Epithelial cell of esophagus (primary cell): Measurements from ENCODE around the gene IL17RA.

ENCODE experiments used
- DNase-seq: peaks from one replicate; pipeline ENCODE4 v3.0.0; 2010; ENCODE audit warnings: low read depth
- H3K4me3 ChIP-seq: 2 replicates; pipeline ENCODE4 v1.5.1; 2011; ENCODE audit warnings: mild to moderate bottlenecking, low read length, control low read depth
- CTCF ChIP-seq: IDR thresholded peaks from 2 replicates; pipeline ENCODE4 v1.5.1; 2011; ENCODE audit warnings: low read depth, mild to moderate bottlenecking, low read length, control low read depth, inconsistent platforms; ENCODE audit not compliant: insufficient read depth; ENCODE audit errors: missing control alignments

IL17RA gene

GRCh38 chr22:17110791-17111550, 26.2 kb downstream of the IL17RA start:
- no peak for DNase-seq
- H3K4me3 ChIP-seq = no peak overlapping the region
- no peak for TF ChIP-seq CTCF

- H3K4me3 ChIP-seq = no peak overlapping the region
- no peak for DNase-seq
- TF ChIP-seq CTCF = no peak
These were observed 27.8 kb downstream of the IL17RA start for GRCh38 chr22:17112491-17113042.

- DNase-seq = no peak
- no peak overlapping the region for H3K4me3 ChIP-seq
- TF ChIP-seq CTCF = no peak
These were observed 28.8 kb downstream of the IL17RA start for GRCh38 chr22:17113600-17113999.

- no peak for DNase-seq
- no peak for TF ChIP-seq CTCF
- no peak overlapping the region for H3K4me3 ChIP-seq
These were observed 29.5 kb downstream of the IL17RA start for GRCh38 chr22:17114173-17114897.

GRCh38 chr22:17114898-17115235, 30.1 kb downstream of the IL17RA start:
- no peak for DNase-seq
- no peak for TF ChIP-seq CTCF
- no peak overlapping the region for H3K4me3 ChIP-seq

GRCh38 chr22:17115236-17115635, 30.4 kb downstream of the IL17RA start:
- H3K4me3 ChIP-seq = no peak overlapping the region
- TF ChIP-seq CTCF = no peak
- no peak for DNase-seq
